HG03060 (cell line): Measurements from ENCODE around the gene TFPI2.

Experiments used
- ATAC-seq: cut with Tn5 transposase; IDR thresholded peaks from one replicate; pipeline ENCODE4 v1.9.1; 2021; ENCODE audit warnings: low read depth, moderate number of reproducible peaks; ENCODE audit not compliant: unreplicated experiment

Gene TFPI2

DNA sequence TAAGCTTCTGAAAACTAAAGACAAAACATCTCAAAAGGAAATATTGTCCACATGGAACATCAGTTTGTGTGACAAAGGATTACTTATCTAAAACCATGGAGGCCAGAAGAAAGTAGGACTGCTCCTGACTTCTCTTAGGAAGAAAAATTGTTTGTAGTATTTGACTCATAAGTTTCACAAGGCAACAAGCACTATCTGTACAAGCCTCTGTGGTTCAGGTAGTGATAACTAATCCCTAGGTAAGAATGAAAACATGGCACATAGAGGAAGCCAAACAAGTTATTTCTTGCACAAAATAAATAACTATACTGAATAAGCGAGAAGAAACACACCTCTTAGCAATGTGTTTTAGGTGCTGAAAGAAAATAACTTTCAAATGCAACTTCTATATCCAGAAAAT, 30.3 kb downstream of the TFPI2 start:
- no peak for ATAC-seq

DNA sequence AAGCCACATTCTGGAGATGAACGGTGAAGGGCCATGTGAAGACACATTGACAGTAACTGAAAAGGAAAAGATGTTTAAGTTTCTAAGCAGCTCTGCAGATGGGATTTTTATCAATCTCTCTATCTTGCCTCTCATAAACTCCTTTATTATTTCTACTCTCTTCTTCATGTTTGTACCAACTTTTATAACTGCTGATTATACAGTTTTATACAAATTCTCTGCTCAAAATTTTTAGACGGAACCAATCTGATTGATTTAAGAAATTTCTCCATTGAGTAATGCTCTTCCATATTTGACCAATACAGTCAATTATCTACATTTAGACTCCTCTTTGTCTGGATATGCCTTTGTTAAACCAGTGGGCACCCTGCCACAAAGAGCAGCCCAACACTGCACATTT, 31.7 kb downstream of the TFPI2 start:
- ATAC-seq: no peak

DNA sequence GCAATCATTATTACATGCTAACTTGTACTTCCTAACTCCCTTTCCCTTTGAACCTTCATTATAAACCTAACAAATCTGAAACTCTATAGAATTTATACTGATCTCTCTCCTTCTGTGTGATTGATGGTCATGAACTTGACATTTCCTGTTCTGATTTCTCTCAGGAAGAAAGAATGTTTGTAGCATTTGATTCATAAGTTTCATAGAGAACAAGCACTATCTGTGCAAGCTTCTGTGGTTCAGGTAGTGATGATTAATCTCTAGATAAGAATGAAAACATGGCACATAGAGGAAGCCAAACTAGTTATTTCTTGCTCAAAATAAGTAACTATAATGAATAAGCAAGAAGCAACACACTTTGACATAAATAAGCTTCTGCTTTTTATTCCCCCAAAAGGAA, 34.2 kb downstream of the TFPI2 start:
- ATAC-seq: no peak

DNA sequence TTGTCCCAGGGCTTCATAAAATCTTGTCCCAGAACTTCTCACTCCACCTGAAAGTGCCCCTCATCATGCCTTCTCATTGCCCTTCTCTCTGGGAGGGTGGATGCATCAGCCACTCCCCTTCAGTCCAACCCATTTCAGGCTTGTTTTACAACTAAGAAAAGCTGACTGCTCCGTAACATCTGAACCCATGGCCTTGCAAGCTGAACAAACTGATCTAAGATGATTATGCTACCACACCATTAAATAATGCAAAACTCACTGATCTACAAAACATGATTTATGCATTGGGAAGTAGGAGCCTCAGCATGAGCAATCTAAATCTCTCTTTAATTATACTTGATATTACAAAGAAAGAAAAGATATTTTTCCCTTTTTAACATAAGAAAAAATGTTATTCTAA, 34.8 kb downstream of the TFPI2 start:
- ATAC-seq: no peak

DNA sequence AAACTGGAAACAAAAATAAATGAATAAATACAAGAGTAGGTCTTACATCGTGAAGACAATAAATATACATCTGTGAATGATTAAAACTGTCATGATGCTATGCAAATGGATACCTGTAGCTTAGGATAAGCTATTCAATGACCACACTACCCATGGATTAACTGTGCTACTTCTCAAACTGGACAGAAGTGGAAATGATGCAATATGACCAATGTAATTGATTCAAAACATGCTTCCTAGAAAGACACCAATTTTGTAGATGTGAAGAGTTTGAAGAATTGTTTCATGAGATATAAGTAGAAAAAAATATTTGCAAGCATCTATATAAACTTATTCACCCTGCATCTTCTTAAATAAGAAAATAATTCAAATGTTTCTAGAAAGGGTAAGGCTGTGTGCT, 36.1 kb downstream of the TFPI2 start:
- no peak for ATAC-seq

DNA sequence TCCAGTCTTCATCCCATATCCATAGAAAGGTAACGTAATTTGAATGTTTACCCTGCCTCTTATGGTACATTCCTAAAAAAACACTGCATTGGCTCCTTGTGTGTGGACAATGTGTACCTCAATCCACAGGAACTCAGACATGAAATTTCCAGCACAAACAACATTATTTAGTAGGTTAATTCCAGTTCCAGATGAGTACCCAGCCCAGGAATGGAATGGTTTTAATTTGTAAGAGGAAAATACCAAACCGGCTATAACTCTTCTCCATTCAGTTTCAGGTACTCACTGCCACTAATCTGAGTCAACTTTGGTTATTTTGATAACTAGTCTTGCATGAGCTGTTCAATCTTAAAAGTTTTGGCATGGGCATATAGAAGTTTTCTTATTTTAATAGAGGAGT, 39.0 kb downstream of the TFPI2 start:
- no peak for ATAC-seq

DNA sequence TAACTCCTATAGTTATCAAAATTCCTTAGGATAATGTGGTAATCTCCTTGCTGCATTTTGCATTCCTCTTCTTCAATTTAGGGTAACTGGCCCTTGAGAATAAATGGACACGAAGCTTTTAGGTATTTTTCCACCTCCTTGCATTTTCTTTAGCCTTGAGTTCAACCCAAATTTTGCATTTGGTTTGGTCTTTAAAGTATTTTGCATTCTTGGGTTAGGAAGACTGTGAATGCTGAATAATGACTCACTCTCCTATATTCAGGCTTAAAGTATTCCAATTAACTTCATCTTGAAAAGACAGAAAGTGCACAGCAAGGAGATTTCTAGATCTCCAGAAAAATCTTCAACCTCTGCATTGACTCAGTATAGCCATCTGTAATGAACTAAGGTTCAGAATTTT, 47.3 kb downstream of the TFPI2 start:
- no peak for ATAC-seq

DNA sequence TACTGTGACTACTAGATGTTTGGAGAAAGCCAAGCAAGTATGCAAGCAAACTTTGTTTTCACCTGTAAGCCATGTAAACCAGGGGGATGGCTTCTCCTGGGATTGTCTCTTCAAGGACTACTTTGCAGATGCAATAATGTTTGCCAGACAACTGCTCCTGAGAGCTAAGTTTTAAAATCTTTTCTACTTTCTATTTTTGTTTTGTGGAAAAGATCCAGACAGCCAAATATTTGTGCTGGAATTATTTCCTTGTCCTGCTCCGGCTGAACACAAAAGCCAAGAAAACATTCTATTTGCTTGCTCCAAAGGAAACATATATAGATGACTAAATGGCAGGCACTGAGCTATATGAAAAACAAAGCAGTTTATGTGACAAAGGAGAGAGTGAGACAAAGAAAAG, 51.6 kb downstream of the TFPI2 start:
- no peak for ATAC-seq

DNA sequence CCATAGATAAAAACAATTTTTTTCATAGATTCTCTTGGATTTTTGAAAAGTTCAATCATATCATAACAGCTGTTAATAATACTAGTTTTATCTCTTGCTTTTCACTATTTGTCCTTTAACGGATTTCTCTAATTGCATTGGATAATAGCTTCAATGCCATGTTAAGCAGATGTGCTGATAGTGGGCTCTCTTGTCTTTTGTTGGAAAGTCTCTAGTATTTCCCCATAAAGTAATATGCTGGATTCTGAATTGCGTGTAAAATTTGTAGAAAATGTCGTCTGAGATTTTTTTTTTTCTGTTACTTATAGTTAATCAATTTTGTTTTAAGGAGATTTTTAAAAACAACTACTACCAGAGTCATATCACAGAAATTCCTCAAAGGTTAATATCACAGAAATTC, 53.3 kb downstream of the TFPI2 start:
- ATAC-seq: no peak

DNA sequence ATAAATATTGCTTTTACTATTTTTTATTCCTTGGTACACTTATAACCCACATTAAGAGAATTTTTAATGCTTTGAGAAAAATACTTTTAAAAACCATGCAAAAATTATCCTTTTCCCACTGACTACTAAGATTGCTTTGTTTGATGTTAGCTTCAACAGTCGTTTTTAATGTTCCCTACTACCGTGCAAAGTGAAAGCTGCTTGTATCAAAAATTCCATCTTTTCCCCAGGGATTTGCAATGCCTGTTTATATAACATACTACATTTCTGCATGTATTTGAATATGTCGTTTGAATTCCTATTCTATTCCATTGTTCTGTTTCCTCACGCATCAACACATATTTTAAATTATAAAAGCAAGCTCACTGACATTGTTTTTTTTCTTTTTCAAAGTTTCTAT, 54.4 kb downstream of the TFPI2 start:
- ATAC-seq: no peak

DNA sequence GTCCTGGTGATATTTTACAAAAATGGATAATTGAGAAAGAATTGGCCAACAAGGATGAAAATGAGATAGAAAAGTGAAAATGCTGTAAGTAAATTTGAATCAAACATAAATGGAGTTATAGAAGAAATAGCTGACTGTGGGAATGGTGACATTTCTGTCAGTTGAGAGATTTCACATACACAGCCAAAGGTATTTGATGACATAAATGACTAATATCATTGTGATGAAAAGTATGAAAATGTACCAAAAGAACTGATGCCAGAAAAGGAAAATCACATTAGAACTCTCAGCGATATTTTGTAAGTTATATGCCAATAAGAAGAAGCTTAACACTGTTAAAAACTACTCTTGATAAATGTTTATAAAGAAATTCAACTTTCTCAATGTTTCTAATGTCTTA, 54.9 kb downstream of the TFPI2 start:
- no peak for ATAC-seq
